Liver (tissue), 9 donors: ENCODE results near the gene PDE4D. TPM values are rescaled to one million over a fixed set of nuclear protein-coding genes. Genes with fewer than 3 reads are reported as not detected.

Source experiments
- DNase-seq: peaks from one replicate; pipeline ENCODE4 v3.0.0-alpha.2; 2017; ENCODE audit warnings: low spot score
- H3K27ac ChIP-seq, 2 donors: one replicate each; pipeline ENCODE4 v1.7.0; 2013; ENCODE audit warnings: inconsistent platforms in 2 of 2, low read length in 2 of 2, control low read depth in 1 of 2, low read depth in 1 of 2, mild to moderate bottlenecking in 1 of 2
- H3K27me3 ChIP-seq, 4 donors: one replicate each; pipeline versions ENCODE4 v1.6.1 to v1.7.0; 2013; ENCODE audit warnings: low read length in 3 of 4, inconsistent platforms in 1 of 4, mild to moderate bottlenecking in 1 of 4, moderate library complexity in 1 of 4; ENCODE audit not compliant: control insufficient read depth in 4 of 4, insufficient read depth in 4 of 4
- H3K36me3 ChIP-seq, 4 donors: one replicate each; pipeline versions ENCODE4 v1.6.1 to v1.7.0; 2013; ENCODE audit warnings: low read length in 3 of 4, mild to moderate bottlenecking in 3 of 4, low read depth in 1 of 4, moderate library complexity in 1 of 4; ENCODE audit not compliant: control insufficient read depth in 4 of 4, insufficient read depth in 3 of 4
- H3K4me1 ChIP-seq, 4 donors: one replicate each; pipeline versions ENCODE4 v1.6.1 to v1.7.0; 2013; ENCODE audit warnings: low read length in 3 of 4, mild to moderate bottlenecking in 3 of 4, moderate library complexity in 1 of 4; ENCODE audit not compliant: control insufficient read depth in 4 of 4, insufficient read depth in 4 of 4
- H3K4me3 ChIP-seq, 3 donors: one replicate each; pipeline versions ENCODE4 v1.6.1 to v1.7.0; 2013; ENCODE audit warnings: low read length in 3 of 3, control low read depth in 1 of 3, low read depth in 1 of 3, mild to moderate bottlenecking in 1 of 3
- H3K9ac ChIP-seq, 2 donors: one replicate each; pipeline ENCODE4 v1.7.0; 2013; ENCODE audit warnings: low read length in 2 of 2, mild to moderate bottlenecking in 2 of 2, moderate library complexity in 2 of 2, control low read depth in 1 of 2, low read depth in 1 of 2
- H3K9me3 ChIP-seq, 4 donors: one replicate each; pipeline versions ENCODE4 v1.6.1 to v1.7.0; 2013; ENCODE audit warnings: low read length in 3 of 4; ENCODE audit not compliant: control insufficient read depth in 4 of 4
- ATF3 ChIP-seq: IDR thresholded peaks from 2 replicates; pipeline ENCODE4 v1.6.1; 2016; ENCODE audit warnings: antibody characterized with exemption
- CTCF ChIP-seq: fragments of 150-350 bp; IDR thresholded peaks from 2 replicates; pipeline ENCODE4 v1.5.1; 2017; ENCODE audit warnings: improper control_type of control experiment, low read depth, low read length; ENCODE audit not compliant: missing input control
- FOXA1 ChIP-seq: IDR thresholded peaks from 2 replicates; pipeline ENCODE4 v1.6.1; 2016; ENCODE audit warnings: antibody characterized with exemption
- FOXA2 ChIP-seq: IDR thresholded peaks from 2 replicates; pipeline ENCODE4 v1.6.1; 2016; ENCODE audit warnings: antibody characterized with exemption
- GABPA ChIP-seq, 2 donors: IDR thresholded peaks in 1 of 2; conservative IDR thresholded peaks in 1 of 2; 2 replicates each; pipeline ENCODE4 v1.6.1; 2016; ENCODE audit warnings: antibody characterized with exemption in 2 of 2, mild to moderate bottlenecking in 1 of 2, moderate library complexity in 1 of 2
- HNF4A ChIP-seq, 2 donors: conservative IDR thresholded peaks; 2 replicates each; pipeline ENCODE4 v1.6.1; 2016; ENCODE audit warnings: antibody characterized with exemption in 2 of 2, mild to moderate bottlenecking in 2 of 2
- HNF4G ChIP-seq: IDR thresholded peaks from 2 replicates; pipeline ENCODE4 v1.6.1; 2016; ENCODE audit warnings: antibody characterized with exemption
- MAX ChIP-seq: IDR thresholded peaks from 2 replicates; pipeline ENCODE4 v1.6.1; 2016; ENCODE audit warnings: antibody characterized with exemption
- NR2F2 ChIP-seq: IDR thresholded peaks from 2 replicates; pipeline ENCODE4 v1.6.1; 2016; ENCODE audit warnings: antibody characterized with exemption
- RAD21 ChIP-seq, 2 donors: IDR thresholded peaks; 2 replicates each; pipeline ENCODE4 v1.6.1; 2016; ENCODE audit warnings: antibody characterized with exemption in 2 of 2, mild to moderate bottlenecking in 2 of 2
- REST ChIP-seq: IDR thresholded peaks from 2 replicates; pipeline ENCODE4 v1.6.1; 2016; ENCODE audit warnings: antibody characterized with exemption, mild to moderate bottlenecking
- SP1 ChIP-seq: IDR thresholded peaks from 2 replicates; pipeline ENCODE4 v1.6.1; 2018; ENCODE audit warnings: antibody characterized with exemption, mild to moderate bottlenecking
- TAF1 ChIP-seq: conservative IDR thresholded peaks from 2 replicates; pipeline ENCODE4 v1.6.1; 2016; ENCODE audit warnings: antibody characterized with exemption, mild to moderate bottlenecking
- ZBTB33 ChIP-seq: IDR thresholded peaks from 2 replicates; pipeline ENCODE4 v1.6.1; 2016; ENCODE audit warnings: antibody characterized with exemption
- WGBS: extraction: QIAGEN DNeasy Blood & Tissue Kit; methylation state at CpG from one replicate; pipeline ENCODE4 v1.1.7; 2013; 5-methylcytosine and 5-hydroxymethylcytosine counted together
- polyA plus RNA-seq, 2 donors: library from polyadenylated mRNA; stranded (reverse) in 1 of 2; unstranded in 1 of 2; fragments of 200-250 nt in 1 of 2; fragments of >200 nt in 1 of 2; fragmentation: Nextera tagmentation in 1 of 2; extraction: Ambion mirVana in 1 of 2; gene quantifications; one replicate each; pipeline versions ENCODE4 v1.2.1 to v1.2.3, GENCODE V29; 2013 to 2015
- total RNA-seq, 2 donors: library from RNA; depleted of rRNA; stranded (reverse); fragments of >200 nt; gene quantifications; one replicate each; pipeline ENCODE4 v1.2.3, GENCODE V29; 2014
- donor health status: healthy.
- donor health status: healthy.
- donor health status: healthy.
- donor health status: healthy.
- donor health status: healthy.

Gene PDE4D
- total and polyA plus RNA-seq, 4 donors = 0.67 to 11.9 (median 6.5) TPM

- H3K9ac ChIP-seq = peak overlapping the region; percentile 58 to 84
- no peak for DNase-seq
- no peak for TF ChIP-seq CTCF
- TF ChIP-seq TAF1 = no peak
- TF ChIP-seq FOXA1 = no peak
- no peak for TF ChIP-seq ATF3
- TF ChIP-seq MAX = no peak
- TF ChIP-seq HNF4A (conservative IDR thresholded peaks at IDR 0.05) = no peak
- no peak for TF ChIP-seq ZBTB33
- TF ChIP-seq NR2F2 = no peak
- no peak for TF ChIP-seq GABPA (IDR thresholded peaks at IDR 0.05 in 1 of 2, conservative IDR thresholded peaks at IDR 0.05 in 1 of 2)
- no peak for TF ChIP-seq FOXA2
- no peak for TF ChIP-seq HNF4G
- no peak for TF ChIP-seq REST
- no peak for TF ChIP-seq SP1
- no peak for TF ChIP-seq RAD21 (IDR thresholded peaks at IDR 0.05)
- no peaks in the 10 kb centered on the region for H3K36me3 ChIP-seq
- peak overlapping the region; percentile 27 to 59 (median 52) for H3K4me3 ChIP-seq
- H3K27ac ChIP-seq = peak overlapping the region; percentile 20 to 46
- H3K9me3 ChIP-seq = no peaks in the 10 kb centered on the region
- peaks cover 0 to 10% (median 0%) of the 10 kb centered on the region in 4 donors for H3K4me1 ChIP-seq
- 27% methylated on average over 16 of the region's 16 CpGs for WGBS
- H3K27me3 ChIP-seq = peaks cover 0 to 2% (median 0%) of the 10 kb centered on the region in 4 donors
These were observed 617.8 kb downstream of the PDE4D start for GRCh38 chr5:59275510-59276324.

GRCh38 chr5:59275170-59275509, 618.4 kb downstream of the PDE4D start:
- Histone ChIP-seq H3K4me1 (peaks cover 0 to 10% (median 0%) of the 10 kb centered on the region in 4 donors), H3K27me3 (peaks cover 0 to 2% (median 0%) of the 10 kb centered on the region in 4 donors), H3K9ac (peak overlapping the region; percentile 58 to 84), H3K36me3 (no peaks in the 10 kb centered on the region), H3K27ac (no peak overlapping the region), H3K9me3 (no peaks in the 10 kb centered on the region), H3K4me3 (peak overlapping the region in 1 of 3 donors; percentile 52)
- no peak for DNase-seq
- WGBS = 61% methylated on average over 5 of the region's 5 CpGs
- no peak for TF ChIP-seq ZBTB33
